Keratinocyte (primary cell): Measurements from ENCODE around the gene TMCO4. TPM values are rescaled to one million over a fixed set of nuclear protein-coding genes. Genes with fewer than 3 reads are reported as not detected.

ENCODE experiments used
- DNase-seq: peaks from one replicate; pipeline ENCODE4 v3.0.0-alpha.2; 2011; ENCODE audit warnings: low read depth, missing footprints, low spot score
- FAIRE-seq: peaks from 2 replicates; lab custom pipeline; 2011; peaks lifted over from hg19 to GRCh38; lab: Jason Lieb, UNC
- H2AFZ ChIP-seq: 2 replicates; pipeline ENCODE4 v1.6.0; 2012; ENCODE audit warnings: low read length, control low read depth, inconsistent platforms; ENCODE audit not compliant: control insufficient read depth
- H3K27ac ChIP-seq: 2 replicates; pipeline ENCODE4 v1.5.1; 2011; ENCODE audit warnings: low read length; ENCODE audit not compliant: control insufficient read depth, insufficient read depth
- H3K27me3 ChIP-seq: 3 replicates; pipeline ENCODE4 v1.6.0; 2011; ENCODE audit warnings: low read length; ENCODE audit not compliant: control insufficient read depth, insufficient read depth; ENCODE audit errors: extremely low read depth
- H3K36me3 ChIP-seq, 2 experiments: 2 replicates in 1 of 2; 3 replicates in 1 of 2; pipeline ENCODE4 v1.5.1; 2011; ENCODE audit warnings: low read length in 2 of 2, mild to moderate bottlenecking in 1 of 2; ENCODE audit not compliant: control insufficient read depth in 2 of 2, insufficient read depth in 2 of 2; ENCODE audit errors: extremely low read depth in 1 of 2
- H3K4me1 ChIP-seq: 3 replicates; pipeline ENCODE4 v1.5.1; 2011; ENCODE audit warnings: low read length; ENCODE audit not compliant: control insufficient read depth, insufficient read depth; ENCODE audit errors: extremely low read depth
- H3K4me2 ChIP-seq: 3 replicates; pipeline ENCODE4 v1.6.0; 2011; ENCODE audit warnings: low read depth, low read length; ENCODE audit not compliant: control insufficient read depth, insufficient read depth; ENCODE audit errors: extremely low read depth
- H3K4me3 ChIP-seq, 3 experiments: fragments of 200-600 bp in 1 of 3; sonication (generic) in 1 of 3; 2 replicates in 2 of 3; 3 replicates in 1 of 3; pipeline ENCODE4 v1.5.1; 2011 to 2016; ENCODE audit warnings: low read length in 3 of 3, mild to moderate bottlenecking in 3 of 3, control low read depth in 2 of 3, inconsistent platforms in 1 of 3, low read depth in 1 of 3, mixed read lengths in 1 of 3, mixed run types in 1 of 3, moderate library complexity in 1 of 3; ENCODE audit not compliant: control insufficient read depth in 2 of 3, insufficient read depth in 2 of 3; ENCODE audit errors: extremely low read depth in 1 of 3
- H3K79me2 ChIP-seq: 2 replicates; pipeline ENCODE4 v1.6.0; 2012; ENCODE audit warnings: low read length; ENCODE audit not compliant: control insufficient read depth, insufficient read depth
- H3K9ac ChIP-seq: 3 replicates; pipeline ENCODE4 v1.6.0; 2011; ENCODE audit warnings: low read length; ENCODE audit not compliant: control insufficient read depth, insufficient read depth; ENCODE audit errors: extremely low read depth
- H3K9me1 ChIP-seq: 3 replicates; pipeline ENCODE4 v1.6.0; 2011; ENCODE audit warnings: low read length; ENCODE audit not compliant: control insufficient read depth, insufficient read depth; ENCODE audit errors: extremely low read depth
- H3K9me3 ChIP-seq: 2 replicates; pipeline ENCODE4 v1.5.1; 2012; ENCODE audit warnings: low read depth, low read length; ENCODE audit not compliant: control insufficient read depth
- H4K20me1 ChIP-seq: 3 replicates; pipeline ENCODE4 v1.6.0; 2011; ENCODE audit warnings: low read length; ENCODE audit not compliant: control insufficient read depth, insufficient read depth; ENCODE audit errors: extremely low read depth
- EZH2 ChIP-seq: IDR thresholded peaks from one replicate; pipeline ENCODE4 v1.6.1; 2012; ENCODE audit warnings: inconsistent platforms, mild to moderate bottlenecking, low read length, moderate library complexity
- dilution Hi-C: fragments of 300-500 bp; cut with MboI; formaldehyde crosslinking; loops from one replicate; pipeline ENCODE4 v1.7.0; 2020; ENCODE audit warnings: low sequenced_read_pairs; ENCODE audit not compliant: extremely low pct_ligation_motif_present
- polyA plus RNA-seq, 5 experiments: library from polyadenylated mRNA; depleted of rRNA in 3 of 5; stranded (reverse) in 3 of 5; stranded (forward) in 1 of 5; unstranded in 1 of 5; fragments of >200 nt; gene quantifications; 1 replicate in 1 of 5; 2 replicates in 3 of 5; 3 replicates in 1 of 5; pipeline versions ENCODE4 v1.2.1 to v1.2.3, GENCODE V29; 2011 to 2012; ENCODE audit warnings: missing spikeins in 2 of 5, low read depth in 1 of 5, low replicate concordance in 1 of 5
- TF ChIP-seq, protein P1 (sequence below), 3 experiments: IDR thresholded peaks in 1 of 3; conservative IDR thresholded peaks in 1 of 3; optimal IDR thresholded peaks in 1 of 3; 2 replicates in 2 of 3; 3 replicates in 1 of 3; pipeline versions ENCODE3 to v1.5.1; 2011; ENCODE audit warnings: low read length in 3 of 3, mild to moderate bottlenecking in 3 of 3, moderate library complexity in 2 of 3, control low read depth in 1 of 3, inconsistent platforms in 1 of 3; ENCODE audit not compliant: insufficient read depth in 2 of 3; ENCODE audit errors: extremely low read depth in 1 of 3

TMCO4 gene
- polyA plus RNA-seq, 1 donor (not counting 4 experiments of a cell fraction or from before 2014, with no cell fraction given): 1.2 TPM

GRCh38 chr1:19733615-19734014 lies 66.1 kb downstream of the TMCO4 start:
- Histone ChIP-seq H3K27ac (no peak overlapping the region), H3K27me3 (no peaks in the 10 kb centered on the region), H3K9me3 (peaks cover 6% of the 10 kb centered on the region), H4K20me1 (no peaks in the 10 kb centered on the region), H3K9me1 (no peaks in the 10 kb centered on the region), H3K9ac (no peak overlapping the region), H3K36me3 (no peaks in the 10 kb centered on the region), H3K4me3 (no peak overlapping the region), H3K4me2 (no peak overlapping the region), H2AFZ (no peak overlapping the region), H3K4me1 (no peaks in the 10 kb centered on the region), H3K79me2 (no peaks in the 10 kb centered on the region)
- DNase-seq (no peak), FAIRE-seq (no peak)
- dilution Hi-C loops: no loop called here
- TF ChIP-seq EZH2: no peak
- TF ChIP-seq, protein P1, sequence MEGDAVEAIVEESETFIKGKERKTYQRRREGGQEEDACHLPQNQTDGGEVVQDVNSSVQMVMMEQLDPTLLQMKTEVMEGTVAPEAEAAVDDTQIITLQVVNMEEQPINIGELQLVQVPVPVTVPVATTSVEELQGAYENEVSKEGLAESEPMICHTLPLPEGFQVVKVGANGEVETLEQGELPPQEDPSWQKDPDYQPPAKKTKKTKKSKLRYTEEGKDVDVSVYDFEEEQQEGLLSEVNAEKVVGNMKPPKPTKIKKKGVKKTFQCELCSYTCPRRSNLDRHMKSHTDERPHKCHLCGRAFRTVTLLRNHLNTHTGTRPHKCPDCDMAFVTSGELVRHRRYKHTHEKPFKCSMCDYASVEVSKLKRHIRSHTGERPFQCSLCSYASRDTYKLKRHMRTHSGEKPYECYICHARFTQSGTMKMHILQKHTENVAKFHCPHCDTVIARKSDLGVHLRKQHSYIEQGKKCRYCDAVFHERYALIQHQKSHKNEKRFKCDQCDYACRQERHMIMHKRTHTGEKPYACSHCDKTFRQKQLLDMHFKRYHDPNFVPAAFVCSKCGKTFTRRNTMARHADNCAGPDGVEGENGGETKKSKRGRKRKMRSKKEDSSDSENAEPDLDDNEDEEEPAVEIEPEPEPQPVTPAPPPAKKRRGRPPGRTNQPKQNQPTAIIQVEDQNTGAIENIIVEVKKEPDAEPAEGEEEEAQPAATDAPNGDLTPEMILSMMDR (optimal IDR thresholded peaks at IDR 0.05 in 1 of 3, IDR thresholded peaks at IDR 0.05 in 1 of 3, conservative IDR thresholded peaks at IDR 0.05 in 1 of 3; ENCODE audit: extremely low read depth in 1 of 3, insufficient read depth in 2 of 3, low read length in 3 of 3): no peak

DNA sequence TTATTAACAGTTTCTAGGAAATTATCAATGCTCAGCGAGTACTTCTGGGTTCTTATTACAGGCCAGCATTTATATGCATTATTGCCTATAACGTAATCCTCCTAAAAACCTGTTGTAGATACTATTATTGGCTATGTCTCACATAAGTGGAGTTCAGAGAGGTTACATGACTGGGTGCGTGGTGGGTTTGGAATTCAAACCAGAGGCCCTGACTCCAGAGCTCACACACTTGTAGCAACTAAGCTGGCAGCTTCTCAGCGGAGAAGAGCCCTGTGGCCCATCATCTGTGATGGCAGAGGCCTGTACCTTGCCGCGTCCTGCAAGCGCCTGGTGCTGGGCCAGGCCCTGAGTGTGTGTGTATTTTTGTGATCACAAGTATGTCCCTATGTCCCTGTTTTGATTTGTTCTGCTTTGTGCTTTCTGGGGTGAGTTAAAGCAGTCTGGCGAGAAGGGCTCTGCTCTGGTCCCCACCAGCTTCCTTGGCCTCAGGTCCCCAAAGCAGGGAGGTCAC lies 68.3 kb downstream of the TMCO4 start:
- H3K9me1 ChIP-seq: no peaks in the 10 kb centered on the region
- no peak for TF ChIP-seq EZH2
- TF ChIP-seq, protein P1 (optimal IDR thresholded peaks at IDR 0.05 in 1 of 3, IDR thresholded peaks at IDR 0.05 in 1 of 3, conservative IDR thresholded peaks at IDR 0.05 in 1 of 3; ENCODE audit: extremely low read depth in 1 of 3, insufficient read depth in 2 of 3, low read length in 3 of 3): no peak
- H3K4me2 ChIP-seq: no peak overlapping the region
- DNase-seq (no peak), FAIRE-seq (no peak)
- H3K36me3 ChIP-seq: no peaks in the 10 kb centered on the region
- H3K9ac ChIP-seq: no peak overlapping the region
- dilution Hi-C loops: no loop called here
- no peaks in the 10 kb centered on the region for H3K4me1 ChIP-seq
- H2AFZ ChIP-seq: no peak overlapping the region
- H3K27ac ChIP-seq: no peak overlapping the region
- H3K27me3 ChIP-seq: no peaks in the 10 kb centered on the region
- H3K4me3 ChIP-seq: no peak overlapping the region
- H3K9me3 ChIP-seq: peaks cover 6% of the 10 kb centered on the region
- H3K79me2 ChIP-seq: no peaks in the 10 kb centered on the region
- no peaks in the 10 kb centered on the region for H4K20me1 ChIP-seq
